Measurements from ENCODE around the gene EIF3L. TPM values are rescaled to one million over a fixed set of nuclear protein-coding genes. Genes with fewer than 3 reads are reported as not detected.

EIF3L gene
- total RNA-seq, 2 donors from 2014 or later = 358 to 451 TPM

- H3K9ac ChIP-seq (ENCODE audit: low read depth in 2 of 2, low read length in 2 of 2) = no peak overlapping the region
- no peaks in the 10 kb centered on the region for H3K4me1 ChIP-seq
- H3K27me3 ChIP-seq = no peaks in the 10 kb centered on the region
- H3K9me3 ChIP-seq = no peaks in the 10 kb centered on the region
- no peak for DNase-seq
- intact Hi-C loops (cut with DNase I) = no loop called here
- H3K27ac ChIP-seq = no peak overlapping the region
- peaks cover 3% of the 10 kb centered on the region for H3K36me3 ChIP-seq
- no peak for TF ChIP-seq CTCF (IDR thresholded peaks at IDR 0.05)
- H3K4me3 ChIP-seq = no peak overlapping the region
Measured at GRCh38 chr22:37920126-37920525, 70.9 kb downstream of the EIF3L start.

GRCh38 chr22:37922191-37922590 lies 73.0 kb downstream of the EIF3L start:
- TF ChIP-seq CTCF (IDR thresholded peaks at IDR 0.05) = no peak
- Histone ChIP-seq H3K4me1 (no peaks in the 10 kb centered on the region), H3K27me3 (no peaks in the 10 kb centered on the region), H3K36me3 (peaks cover 11% of the 10 kb centered on the region), H3K9ac (ENCODE audit: low read depth in 2 of 2, low read length in 2 of 2) (no peak overlapping the region), H3K27ac (no peak overlapping the region), H3K9me3 (no peaks in the 10 kb centered on the region), H3K4me3 (no peak overlapping the region)
- DNase-seq = no peak
- intact Hi-C loops (cut with DNase I) = no loop called here

- Histone ChIP-seq H3K4me3 (no peak overlapping the region), H3K4me1 (no peaks in the 10 kb centered on the region), H3K9ac (ENCODE audit: low read depth in 2 of 2, low read length in 2 of 2) (no peak overlapping the region), H3K36me3 (peaks cover 11% of the 10 kb centered on the region), H3K9me3 (no peaks in the 10 kb centered on the region), H3K27me3 (no peaks in the 10 kb centered on the region), H3K27ac (no peak overlapping the region)
- TF ChIP-seq CTCF (IDR thresholded peaks at IDR 0.05) = no peak
- no peak for DNase-seq
- intact Hi-C loops (cut with DNase I) = no loop called here
Measured at GRCh38 chr22:37923927-37924326, 74.7 kb downstream of the EIF3L start.

- Histone ChIP-seq H3K27ac (no peak overlapping the region), H3K36me3 (peaks cover 11% of the 10 kb centered on the region), H3K9ac (ENCODE audit: low read depth in 2 of 2, low read length in 2 of 2) (no peak overlapping the region), H3K4me3 (no peak overlapping the region), H3K4me1 (no peaks in the 10 kb centered on the region), H3K27me3 (no peaks in the 10 kb centered on the region), H3K9me3 (no peaks in the 10 kb centered on the region)
- intact Hi-C loops (cut with DNase I) = no loop called here
- no peak for TF ChIP-seq CTCF (IDR thresholded peaks at IDR 0.05)
- no peak for DNase-seq
Measured at GRCh38 chr22:37924386-37925065, 75.3 kb downstream of the EIF3L start.

- intact Hi-C loops (cut with DNase I) = no loop called here
- no peak for DNase-seq
- Histone ChIP-seq H3K4me1 (no peaks in the 10 kb centered on the region), H3K9me3 (no peaks in the 10 kb centered on the region), H3K9ac (ENCODE audit: low read depth in 2 of 2, low read length in 2 of 2) (no peak overlapping the region), H3K27ac (no peak overlapping the region), H3K36me3 (peaks cover 11% of the 10 kb centered on the region), H3K27me3 (no peaks in the 10 kb centered on the region), H3K4me3 (no peak overlapping the region)
- TF ChIP-seq CTCF (IDR thresholded peaks at IDR 0.05) = no peak
Measured at GRCh38 chr22:37925330-37925729, 76.1 kb downstream of the EIF3L start.

Data from colonic mucosa (tissue), 4 donors.